ENCODE measurements around the gene MCRIP1. TPM values are rescaled to one million over a fixed set of nuclear protein-coding genes. Genes with fewer than 3 reads are reported as not detected.
A peak's percentile ranks its signal among the peaks of the same experiment; 100 is the strongest.

Gene MCRIP1
- total RNA-seq, 1 donor from 2014 or later = 106 TPM

DNA sequence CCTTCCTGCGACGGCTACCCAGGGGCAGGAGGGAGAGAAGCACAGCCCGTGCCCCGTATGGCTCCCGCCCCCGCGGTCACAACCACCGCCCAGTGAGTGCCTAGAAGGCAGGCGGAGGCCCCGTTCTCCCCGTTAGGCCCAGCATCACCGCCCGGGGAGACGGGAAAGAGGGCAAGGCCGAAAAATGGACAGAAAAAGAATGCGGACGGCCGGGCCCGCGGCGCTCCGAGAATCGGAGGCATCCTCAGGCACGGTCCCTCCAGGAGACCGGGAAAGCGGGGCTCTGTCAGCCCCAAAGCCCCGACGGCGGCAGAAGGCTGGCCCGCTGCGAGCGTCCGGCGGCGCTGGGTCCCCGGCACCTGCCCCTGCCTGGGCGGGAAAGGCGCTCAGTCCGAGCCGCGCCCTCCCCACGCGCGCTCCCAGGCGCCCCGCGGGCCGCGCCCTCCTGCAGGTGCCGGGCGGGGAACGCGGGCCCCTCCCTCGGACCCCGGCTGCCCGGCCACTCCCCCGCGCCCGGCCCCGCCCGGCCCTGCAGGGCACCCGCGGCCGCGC is 407 bp downstream of the MCRIP1 start:
- peak overlapping the region; percentile 94 for H3K27ac Mint-ChIP-seq (ENCODE audit: unreplicated experiment)
- H3K4me3 Mint-ChIP-seq (ENCODE audit: unreplicated experiment) = peak overlapping the region; percentile 92
- FAIRE-seq (no peak), DNase-seq (ENCODE audit: low read depth) (peak; percentile 9)
- no peaks in the 10 kb centered on the region for H3K27me3 Mint-ChIP-seq (ENCODE audit: low read depth, unreplicated experiment)
- peaks cover 17% of the 10 kb centered on the region for H3K4me1 ChIP-seq (ENCODE audit: insufficient read depth, low read length)
- H3K9me3 ChIP-seq (ENCODE audit: insufficient read depth, low read depth, low read length) = no peaks in the 10 kb centered on the region
- H3K27ac ChIP-seq (ENCODE audit: low read depth, low read length) = peak overlapping the region; percentile 52
- peak overlapping the region; percentile 87 for H3K9ac ChIP-seq (ENCODE audit: low read length)
- TF ChIP-seq EZH2 (IDR thresholded peaks at IDR 0.05; ENCODE audit: insufficient read depth, low read length) = no peak
- TF ChIP-seq, protein P1, sequence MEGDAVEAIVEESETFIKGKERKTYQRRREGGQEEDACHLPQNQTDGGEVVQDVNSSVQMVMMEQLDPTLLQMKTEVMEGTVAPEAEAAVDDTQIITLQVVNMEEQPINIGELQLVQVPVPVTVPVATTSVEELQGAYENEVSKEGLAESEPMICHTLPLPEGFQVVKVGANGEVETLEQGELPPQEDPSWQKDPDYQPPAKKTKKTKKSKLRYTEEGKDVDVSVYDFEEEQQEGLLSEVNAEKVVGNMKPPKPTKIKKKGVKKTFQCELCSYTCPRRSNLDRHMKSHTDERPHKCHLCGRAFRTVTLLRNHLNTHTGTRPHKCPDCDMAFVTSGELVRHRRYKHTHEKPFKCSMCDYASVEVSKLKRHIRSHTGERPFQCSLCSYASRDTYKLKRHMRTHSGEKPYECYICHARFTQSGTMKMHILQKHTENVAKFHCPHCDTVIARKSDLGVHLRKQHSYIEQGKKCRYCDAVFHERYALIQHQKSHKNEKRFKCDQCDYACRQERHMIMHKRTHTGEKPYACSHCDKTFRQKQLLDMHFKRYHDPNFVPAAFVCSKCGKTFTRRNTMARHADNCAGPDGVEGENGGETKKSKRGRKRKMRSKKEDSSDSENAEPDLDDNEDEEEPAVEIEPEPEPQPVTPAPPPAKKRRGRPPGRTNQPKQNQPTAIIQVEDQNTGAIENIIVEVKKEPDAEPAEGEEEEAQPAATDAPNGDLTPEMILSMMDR (IDR thresholded peaks at IDR 0.05; ENCODE audit: insufficient read depth, low read depth, low read length) = no peak
- H3K4me3 ChIP-seq (ENCODE audit: insufficient read depth, low read depth, low read length) = peak overlapping the region; percentile 73
- peaks cover 2% of the 10 kb centered on the region for H3K36me3 Mint-ChIP-seq (ENCODE audit: low read depth, unreplicated experiment)
- H3K27me3 ChIP-seq (ENCODE audit: insufficient read depth, low read length) = no peaks in the 10 kb centered on the region
- peak overlapping the region; percentile 91 for H3K4me2 ChIP-seq (ENCODE audit: low read length)
- peaks cover 1% of the 10 kb centered on the region for H3K9me3 Mint-ChIP-seq (ENCODE audit: unreplicated experiment)
- H4K20me1 ChIP-seq (ENCODE audit: insufficient read depth, low read length) = peaks cover 37% of the 10 kb centered on the region
- H2AFZ ChIP-seq (ENCODE audit: low read depth, low read length) = peak overlapping the region; percentile 75
- peaks cover 48% of the 10 kb centered on the region for H3K79me2 ChIP-seq (ENCODE audit: insufficient read depth, low read length)
- H3K36me3 ChIP-seq (ENCODE audit: insufficient read depth, low read length) = no peaks in the 10 kb centered on the region
- peaks cover 9% of the 10 kb centered on the region for H3K4me1 Mint-ChIP-seq (ENCODE audit: low read depth, unreplicated experiment)

DNA sequence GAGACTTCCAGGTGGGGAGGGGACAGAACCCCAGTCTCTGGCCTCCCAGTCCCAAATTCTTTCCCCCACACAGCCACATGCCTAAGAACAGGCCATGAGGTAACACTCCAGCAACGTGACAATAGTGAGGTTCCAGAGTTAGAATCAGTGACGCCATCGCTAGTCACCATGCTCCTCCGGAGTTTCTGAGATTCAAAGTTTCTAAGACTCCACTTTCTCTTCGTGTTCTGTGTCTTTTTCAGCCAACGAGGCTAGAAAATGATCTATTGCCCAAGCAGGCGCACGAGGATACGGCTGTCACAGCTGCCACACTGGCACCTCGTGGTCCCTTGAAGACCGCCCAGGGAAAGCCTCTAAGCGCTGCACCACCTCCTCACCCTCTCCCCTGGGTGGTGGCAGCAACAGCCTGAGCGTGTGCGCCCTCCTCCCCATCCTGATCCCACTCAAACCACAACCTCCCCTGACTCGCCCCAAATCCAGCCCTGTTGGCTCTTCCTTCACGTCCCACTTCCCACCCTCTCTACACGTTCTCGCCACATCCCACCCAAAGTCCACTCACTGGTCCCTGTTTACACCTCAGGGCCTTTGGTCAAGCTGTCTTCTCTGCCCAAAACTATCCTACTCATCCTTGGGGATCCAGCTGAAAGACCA is 1.0 kb downstream of the MCRIP1 start:
- Histone ChIP-seq H3K27me3 (ENCODE audit: insufficient read depth, low read length) (no peaks in the 10 kb centered on the region), H3K79me2 (ENCODE audit: insufficient read depth, low read length) (peaks cover 48% of the 10 kb centered on the region), H2AFZ (ENCODE audit: low read depth, low read length) (peak overlapping the region; percentile 75), H3K9me3 (ENCODE audit: insufficient read depth, low read depth, low read length) (no peaks in the 10 kb centered on the region), H3K4me1 (ENCODE audit: insufficient read depth, low read length) (peaks cover 17% of the 10 kb centered on the region), H3K4me2 (ENCODE audit: low read length) (peak overlapping the region; percentile 91), H3K9ac (ENCODE audit: low read length) (peak overlapping the region; percentile 87), H3K36me3 (ENCODE audit: insufficient read depth, low read length) (no peaks in the 10 kb centered on the region), H4K20me1 (ENCODE audit: insufficient read depth, low read length) (peaks cover 37% of the 10 kb centered on the region), H3K27ac (ENCODE audit: low read depth, low read length) (peak overlapping the region; percentile 52), H3K4me3 (ENCODE audit: insufficient read depth, low read depth, low read length) (peak overlapping the region; percentile 73)
- no peak for FAIRE-seq
- Mint-ChIP-seq H3K27ac (ENCODE audit: unreplicated experiment) (peak overlapping the region; percentile 94), H3K36me3 (ENCODE audit: low read depth, unreplicated experiment) (no peaks in the 10 kb centered on the region), H3K4me3 (ENCODE audit: unreplicated experiment) (peak overlapping the region; percentile 92), H3K4me1 (ENCODE audit: low read depth, unreplicated experiment) (peaks cover 9% of the 10 kb centered on the region), H3K9me3 (ENCODE audit: unreplicated experiment) (peaks cover 1% of the 10 kb centered on the region), H3K27me3 (ENCODE audit: low read depth, unreplicated experiment) (no peaks in the 10 kb centered on the region)
- peak; percentile 20 for DNase-seq (ENCODE audit: low read depth)
- TF ChIP-seq, protein P1 (IDR thresholded peaks at IDR 0.05; ENCODE audit: insufficient read depth, low read depth, low read length) = no peak
- TF ChIP-seq EZH2 (IDR thresholded peaks at IDR 0.05; ENCODE audit: insufficient read depth, low read length) = no peak

DNA sequence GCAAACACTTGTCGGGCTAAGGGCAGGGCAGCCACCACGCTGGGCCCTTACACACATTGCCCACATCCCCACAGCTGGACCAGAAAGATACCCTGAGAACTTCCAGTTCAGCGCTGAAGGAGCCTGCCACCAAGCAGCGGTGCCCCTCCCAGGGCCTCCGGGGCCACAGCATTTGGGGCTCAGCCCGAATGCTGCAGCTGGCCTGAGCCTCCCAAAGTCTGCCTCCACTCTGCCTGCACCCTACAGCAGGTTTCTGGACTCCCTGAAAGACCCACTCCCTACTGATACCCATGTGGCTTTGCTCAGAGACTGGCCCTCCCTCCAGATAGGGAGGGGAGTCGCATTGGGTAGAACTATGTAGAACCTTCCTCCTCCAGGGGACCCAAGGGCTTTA is 1.5 kb downstream of the MCRIP1 start:
- peaks cover 48% of the 10 kb centered on the region for H3K79me2 ChIP-seq (ENCODE audit: insufficient read depth, low read length)
- H3K9ac ChIP-seq (ENCODE audit: low read length) = peak overlapping the region; percentile 87
- no peaks in the 10 kb centered on the region for H3K9me3 ChIP-seq (ENCODE audit: insufficient read depth, low read depth, low read length)
- no peak overlapping the region for H3K27ac ChIP-seq (ENCODE audit: low read depth, low read length)
- TF ChIP-seq, protein P1 (IDR thresholded peaks at IDR 0.05; ENCODE audit: insufficient read depth, low read depth, low read length) = no peak
- TF ChIP-seq EZH2 (IDR thresholded peaks at IDR 0.05; ENCODE audit: insufficient read depth, low read length) = no peak
- H3K27ac Mint-ChIP-seq (ENCODE audit: unreplicated experiment) = peak overlapping the region; percentile 94
- peak overlapping the region; percentile 91 for H3K4me2 ChIP-seq (ENCODE audit: low read length)
- H3K9me3 Mint-ChIP-seq (ENCODE audit: unreplicated experiment) = peaks cover 1% of the 10 kb centered on the region
- FAIRE-seq (no peak), DNase-seq (ENCODE audit: low read depth) (no peak)
- no peaks in the 10 kb centered on the region for H3K27me3 Mint-ChIP-seq (ENCODE audit: low read depth, unreplicated experiment)
- H3K27me3 ChIP-seq (ENCODE audit: insufficient read depth, low read length) = no peaks in the 10 kb centered on the region
- H3K4me1 ChIP-seq (ENCODE audit: insufficient read depth, low read length) = peaks cover 17% of the 10 kb centered on the region
- H3K4me1 Mint-ChIP-seq (ENCODE audit: low read depth, unreplicated experiment) = peaks cover 9% of the 10 kb centered on the region
- peaks cover 37% of the 10 kb centered on the region for H4K20me1 ChIP-seq (ENCODE audit: insufficient read depth, low read length)
- no peaks in the 10 kb centered on the region for H3K36me3 Mint-ChIP-seq (ENCODE audit: low read depth, unreplicated experiment)
- no peaks in the 10 kb centered on the region for H3K36me3 ChIP-seq (ENCODE audit: insufficient read depth, low read length)
- no peak overlapping the region for H3K4me3 ChIP-seq (ENCODE audit: insufficient read depth, low read depth, low read length)
- H3K4me3 Mint-ChIP-seq (ENCODE audit: unreplicated experiment) = peak overlapping the region; percentile 92
- H2AFZ ChIP-seq (ENCODE audit: low read depth, low read length) = no peak overlapping the region

Measured in astrocyte (in vitro differentiated cells and primary cell).